Astrocyte of the cerebellum (primary cell): ENCODE data around the gene NHS.

Source experiments
- DNase-seq: peaks from one replicate; pipeline ENCODE4 v3.0.0-alpha.2; 2011; ENCODE audit warnings: low read depth
- H3K4me3 ChIP-seq: 2 replicates; pipeline ENCODE4 v1.5.1; 2011; ENCODE audit warnings: mild to moderate bottlenecking, low read depth, low read length, moderate library complexity
- CTCF ChIP-seq: IDR thresholded peaks from 2 replicates; pipeline ENCODE4 v1.5.1; 2012; ENCODE audit warnings: low read length, low read depth, moderate library complexity, mild to moderate bottlenecking; ENCODE audit errors: missing control alignments
- in situ Hi-C: cut with HindIII; loops from 2 replicates; pipeline ENCODE4 v1.10.0; 2017; ENCODE audit warnings: low sequenced_read_pairs

Gene NHS

GRCh38 chrX:17417372-17417771 lies 42.4 kb downstream of the NHS start:
- no peak overlapping the region for H3K4me3 ChIP-seq
- no peak for DNase-seq
- no peak for TF ChIP-seq CTCF
- in situ Hi-C loops, result no loop called here

GRCh38 chrX:17425136-17425535 lies 50.1 kb downstream of the NHS start:
- in situ Hi-C loops, result no loop called here

GRCh38 chrX:17425551-17425950 lies 50.6 kb downstream of the NHS start:
- no peak overlapping the region for H3K4me3 ChIP-seq
- in situ Hi-C loops, result no loop called here
- no peak for DNase-seq
- no peak for TF ChIP-seq CTCF

More at GRCh38 chrX:17425136-17425535, 50.1 kb downstream of the NHS start:
- TF ChIP-seq CTCF, result no peak
- no peak overlapping the region for H3K4me3 ChIP-seq
- no peak for DNase-seq

- in situ Hi-C loops, result no loop called here
- no peak overlapping the region for H3K4me3 ChIP-seq
These were observed 56.2 kb downstream of the NHS start for GRCh38 chrX:17431171-17431570.

GRCh38 chrX:17432158-17432557 lies 57.2 kb downstream of the NHS start:
- in situ Hi-C loops, result no loop called here
- no peak overlapping the region for H3K4me3 ChIP-seq
- no peak for TF ChIP-seq CTCF
- DNase-seq, result no peak

More at GRCh38 chrX:17431171-17431570, 56.2 kb downstream of the NHS start:
- no peak for DNase-seq
- no peak for TF ChIP-seq CTCF

- DNase-seq, result no peak
- TF ChIP-seq CTCF, result no peak
- in situ Hi-C loops, result no loop called here
- H3K4me3 ChIP-seq, result no peak overlapping the region
These were observed 59.0 kb downstream of the NHS start for GRCh38 chrX:17433965-17434364.

- in situ Hi-C loops, result no loop called here
- no peak overlapping the region for H3K4me3 ChIP-seq
- TF ChIP-seq CTCF, result no peak
- DNase-seq, result no peak
These were observed 60.5 kb downstream of the NHS start for GRCh38 chrX:17435476-17435875.
